Activated naive CD8-positive, alpha-beta T cell (primary cell): ENCODE results near the gene ANKRD65.
A peak's percentile ranks its signal among the peaks of the same experiment; 100 is the strongest.
"Not testable (repeated sequence)": the region's sequence is repeated elsewhere in the genome, so short reads cannot be mapped to it uniquely, and the experiment has no call there.

ENCODE experiments used
- H3K27ac Mint-ChIP-seq: one replicate; pipeline ENCODE4 v1.8.0; 2021; ENCODE audit warnings: mixed read lengths
- H3K27me3 Mint-ChIP-seq: one replicate; pipeline ENCODE4 v1.8.0; 2021; ENCODE audit warnings: mixed read lengths
- H3K36me3 Mint-ChIP-seq: one replicate; pipeline ENCODE4 v1.8.0; 2021; ENCODE audit warnings: mixed read lengths
- H3K4me1 Mint-ChIP-seq: one replicate; pipeline ENCODE4 v1.8.0; 2021; ENCODE audit warnings: low read depth, mixed read lengths
- H3K4me3 Mint-ChIP-seq: one replicate; pipeline ENCODE4 v1.8.0; 2021; ENCODE audit warnings: mild to moderate bottlenecking, mixed read lengths
- H3K9me3 Mint-ChIP-seq: one replicate; pipeline ENCODE4 v1.8.0; 2021; ENCODE audit warnings: low read depth, mixed read lengths

Gene ANKRD65

GRCh38 chr1:1435911-1436629 is 15.0 kb upstream of the ANKRD65 start:
- Mint-ChIP-seq H3K4me3 (peak overlapping the region; percentile 67), H3K36me3 (no peaks in the 10 kb centered on the region), H3K27ac (no peak overlapping the region), H3K9me3 (no peaks in the 10 kb centered on the region), H3K27me3 (no peaks in the 10 kb centered on the region), H3K4me1 (peaks cover 11% of the 10 kb centered on the region)

- Mint-ChIP-seq H3K36me3 (no peaks in the 10 kb centered on the region), H3K27ac (no peak within 1 kb of the TSS), H3K4me3 (peak within 1 kb of the TSS; percentile 67), H3K27me3 (no peaks in the 10 kb centered on the region), H3K9me3 (no peaks in the 10 kb centered on the region), H3K4me1 (peaks cover 8% of the 10 kb centered on the region)
Measured at GRCh38 chr1:1435106-1435903, 14.2 kb upstream of the ANKRD65 start, which contains the start of gene VWA1. TSS of gene VWA1 (plus strand) at chr1:1435690. CDS start at chr1:1435749, 59 bp downstream.

GRCh38 chr1:1434824-1435105 is 13.7 kb upstream of the ANKRD65 start:
- no peaks in the 10 kb centered on the region for H3K36me3 Mint-ChIP-seq
- H3K27me3 Mint-ChIP-seq: no peaks in the 10 kb centered on the region
- H3K4me1 Mint-ChIP-seq: peaks cover 8% of the 10 kb centered on the region
- no peak overlapping the region for H3K27ac Mint-ChIP-seq
- H3K4me3 Mint-ChIP-seq: peak overlapping the region; percentile 54
- H3K9me3 Mint-ChIP-seq: no peaks in the 10 kb centered on the region

DNA sequence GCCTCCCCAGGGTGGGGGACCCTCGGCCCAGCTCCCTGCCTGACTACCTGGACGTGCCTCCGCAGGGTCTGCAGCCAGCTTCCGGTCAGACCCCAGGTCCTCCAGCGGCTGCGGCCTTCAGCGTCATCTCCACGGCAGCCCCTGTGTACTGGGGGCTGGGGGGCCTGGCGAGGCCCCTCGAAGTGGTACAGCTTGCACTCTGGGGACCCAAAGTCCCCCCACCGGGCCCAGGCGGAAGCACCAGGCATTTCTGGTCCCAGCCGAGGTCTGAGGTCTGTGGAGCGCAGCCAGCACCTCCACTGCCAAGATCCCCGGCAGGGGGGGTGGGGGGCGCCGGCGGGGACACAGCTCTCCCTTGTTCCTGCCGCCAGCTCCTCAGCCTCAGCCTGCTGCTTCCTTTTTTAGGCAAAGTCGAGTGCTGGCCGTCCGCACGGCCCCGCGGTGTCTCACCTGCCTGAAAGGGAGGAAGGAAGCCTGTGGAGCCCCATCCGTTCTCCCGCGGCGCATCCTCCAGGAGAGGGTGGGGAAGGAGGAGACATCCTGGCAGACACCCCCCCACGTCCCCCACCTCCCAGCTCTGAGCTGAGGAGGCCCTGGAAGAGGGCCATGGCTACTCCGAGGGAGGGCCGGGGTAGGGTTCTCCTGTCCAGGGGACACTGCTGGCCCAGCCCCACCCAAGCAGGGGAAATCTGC is 13.2 kb upstream of the ANKRD65 start:
- H3K27me3 Mint-ChIP-seq: no peaks in the 10 kb centered on the region
- H3K27ac Mint-ChIP-seq: no peak overlapping the region
- H3K36me3 Mint-ChIP-seq: no peaks in the 10 kb centered on the region
- peaks cover 8% of the 10 kb centered on the region for H3K4me1 Mint-ChIP-seq
- H3K4me3 Mint-ChIP-seq: no peak overlapping the region
- H3K9me3 Mint-ChIP-seq: no peaks in the 10 kb centered on the region

- Mint-ChIP-seq H3K27ac (no peak overlapping the region), H3K4me3 (no peak overlapping the region), H3K27me3 (no peaks in the 10 kb centered on the region)
Measured at GRCh38 chr1:1433804-1434130, 12.7 kb upstream of the ANKRD65 start.

GRCh38 chr1:1432951-1433803 is 12.1 kb upstream of the ANKRD65 start:
- Mint-ChIP-seq H3K27ac (no peak overlapping the region), H3K4me3 (no peak overlapping the region), H3K9me3 (no peaks in the 10 kb centered on the region), H3K4me1 (peaks cover 11% of the 10 kb centered on the region), H3K36me3 (no peaks in the 10 kb centered on the region), H3K27me3 (peaks cover 3% of the 10 kb centered on the region)

More at GRCh38 chr1:1433804-1434130, 12.7 kb upstream of the ANKRD65 start:
- H3K36me3 Mint-ChIP-seq: no peaks in the 10 kb centered on the region
- no peaks in the 10 kb centered on the region for H3K9me3 Mint-ChIP-seq
- peaks cover 8% of the 10 kb centered on the region for H3K4me1 Mint-ChIP-seq

- Mint-ChIP-seq H3K27ac (no peak overlapping the region), H3K9me3 (no peaks in the 10 kb centered on the region), H3K27me3 (peaks cover 3% of the 10 kb centered on the region), H3K36me3 (no peaks in the 10 kb centered on the region), H3K4me3 (no peak overlapping the region), H3K4me1 (peaks cover 11% of the 10 kb centered on the region)
Measured at GRCh38 chr1:1432274-1432950, 11.3 kb upstream of the ANKRD65 start.

- H3K27ac Mint-ChIP-seq: no peak overlapping the region
- H3K4me3 Mint-ChIP-seq: no peak overlapping the region
- H3K27me3 Mint-ChIP-seq: peaks cover 3% of the 10 kb centered on the region
- peaks cover 11% of the 10 kb centered on the region for H3K4me1 Mint-ChIP-seq
- H3K9me3 Mint-ChIP-seq: no peaks in the 10 kb centered on the region
- no peaks in the 10 kb centered on the region for H3K36me3 Mint-ChIP-seq
Measured at GRCh38 chr1:1431845-1432273, 10.8 kb upstream of the ANKRD65 start.

- no peaks in the 10 kb centered on the region for H3K9me3 Mint-ChIP-seq
- peaks cover 3% of the 10 kb centered on the region for H3K27me3 Mint-ChIP-seq
Measured at GRCh38 chr1:1430992-1431844, 10.1 kb upstream of the ANKRD65 start.

DNA sequence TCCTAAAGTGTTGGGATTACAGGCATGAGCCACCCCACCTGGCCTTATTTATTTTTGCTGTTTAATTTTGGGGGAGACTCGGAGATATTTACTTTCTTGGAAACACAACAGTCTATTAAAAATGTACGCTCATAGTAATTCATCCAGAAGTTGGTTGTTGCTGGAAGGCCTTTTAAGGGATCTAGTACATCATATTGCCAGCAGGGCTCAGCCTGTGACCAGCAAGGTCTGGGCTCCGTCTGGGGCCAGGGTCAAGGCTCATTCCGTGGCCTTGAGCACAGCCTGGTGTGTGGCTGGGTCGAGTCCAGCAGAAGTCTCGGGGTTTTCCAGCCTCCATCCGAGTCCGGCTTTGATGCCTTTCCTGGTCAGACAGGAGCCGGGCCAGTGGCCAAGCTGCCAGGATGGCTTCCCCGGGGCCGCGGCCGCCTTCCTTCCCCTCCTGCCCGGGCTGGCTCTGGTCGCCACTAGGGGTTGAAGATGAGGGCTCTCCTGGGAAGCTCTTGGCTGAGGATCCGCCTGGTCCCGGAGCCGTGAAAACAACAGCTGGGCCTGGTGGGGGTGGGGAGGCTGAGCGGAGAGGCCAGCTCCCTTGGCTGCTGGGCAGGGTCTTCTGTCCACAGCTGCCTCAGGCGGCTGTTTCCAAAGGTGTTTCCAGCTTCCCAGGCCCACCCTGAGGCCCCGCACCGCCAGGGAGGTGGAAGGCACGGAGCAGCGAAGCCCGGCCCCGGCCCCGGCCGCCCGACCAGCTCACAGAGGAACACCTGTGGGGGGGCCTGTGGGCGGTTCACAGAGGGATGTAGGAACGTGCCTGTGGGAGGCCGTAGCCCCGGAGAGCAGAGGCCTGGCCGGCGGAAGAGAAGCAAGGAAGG is 9.3 kb upstream of the ANKRD65 start:
- no peak overlapping the region for H3K4me3 Mint-ChIP-seq
- no peaks in the 10 kb centered on the region for H3K36me3 Mint-ChIP-seq
- H3K4me1 Mint-ChIP-seq: peaks cover 7% of the 10 kb centered on the region
- H3K27ac Mint-ChIP-seq: no peak overlapping the region
- H3K9me3 Mint-ChIP-seq: no peaks in the 10 kb centered on the region
- peaks cover 3% of the 10 kb centered on the region for H3K27me3 Mint-ChIP-seq

More at GRCh38 chr1:1430992-1431844, 10.1 kb upstream of the ANKRD65 start:
- no peak overlapping the region for H3K27ac Mint-ChIP-seq
- no peak overlapping the region for H3K4me3 Mint-ChIP-seq
- no peaks in the 10 kb centered on the region for H3K36me3 Mint-ChIP-seq
- H3K4me1 Mint-ChIP-seq: peaks cover 8% of the 10 kb centered on the region

- peaks cover 3% of the 10 kb centered on the region for H3K27me3 Mint-ChIP-seq
- H3K9me3 Mint-ChIP-seq: no peaks in the 10 kb centered on the region
- no peak overlapping the region for H3K27ac Mint-ChIP-seq
- peaks cover 3% of the 10 kb centered on the region for H3K4me1 Mint-ChIP-seq
- no peak overlapping the region for H3K4me3 Mint-ChIP-seq
- no peaks in the 10 kb centered on the region for H3K36me3 Mint-ChIP-seq
Measured at GRCh38 chr1:1429671-1430073, 8.6 kb upstream of the ANKRD65 start.

GRCh38 chr1:1428967-1429366 is 7.9 kb upstream of the ANKRD65 start:
- H3K27ac Mint-ChIP-seq, H3K27me3 Mint-ChIP-seq, H3K36me3 Mint-ChIP-seq, H3K9me3 Mint-ChIP-seq, H3K4me3 Mint-ChIP-seq, H3K4me1 Mint-ChIP-seq: not testable (repeated sequence)

DNA sequence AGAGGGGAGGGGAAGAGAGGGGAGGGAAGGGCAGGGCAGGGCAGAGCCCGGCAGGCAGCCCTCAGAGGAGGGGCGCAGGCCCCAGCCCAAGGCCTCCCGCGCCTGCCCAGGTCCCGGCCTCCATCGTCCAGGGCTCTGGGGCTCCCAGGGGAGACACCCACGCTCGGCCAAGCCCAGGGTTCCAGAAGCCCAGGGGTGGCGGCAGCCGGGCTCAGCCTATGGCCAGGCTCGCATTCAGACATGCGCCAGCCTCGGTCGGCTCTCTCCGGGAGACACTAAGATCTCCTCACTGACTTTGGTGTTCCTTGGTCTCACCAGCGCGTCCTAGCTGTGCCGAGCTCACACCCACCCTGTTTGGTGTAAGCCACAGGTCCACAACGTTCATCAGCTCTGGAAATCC is 7.1 kb upstream of the ANKRD65 start:
- peaks cover 3% of the 10 kb centered on the region for H3K4me1 Mint-ChIP-seq
- H3K9me3 Mint-ChIP-seq: no peaks in the 10 kb centered on the region
- peaks cover 3% of the 10 kb centered on the region for H3K27me3 Mint-ChIP-seq
- H3K27ac Mint-ChIP-seq: no peak overlapping the region
- peak overlapping the region; percentile 51 for H3K4me3 Mint-ChIP-seq
- no peaks in the 10 kb centered on the region for H3K36me3 Mint-ChIP-seq
